ENCODE results near the gene PLEKHA7.

- no peak for TF ChIP-seq CTCF (conservative IDR thresholded peaks at IDR 0.05; ENCODE audit: low read length)
- no peak for TF ChIP-seq EZH2phosphoT487 (IDR thresholded peaks at IDR 0.05; ENCODE audit: borderline replicate concordance, low read depth, low read length)
Observed at GRCh38 chr11:16804104-16804947, 209.9 kb downstream of the PLEKHA7 start.
